Uterus (tissue), 4 donors: ENCODE results near the gene NBEAL1. TPM values are rescaled to one million over a fixed set of nuclear protein-coding genes. Genes with fewer than 3 reads are reported as not detected.
A peak's percentile ranks its signal among the peaks of the same experiment; 100 is the strongest.
"Not testable (repeated sequence)": the region's sequence is repeated elsewhere in the genome, so short reads cannot be mapped to it uniquely, and the experiment has no call there.

Experiments used
- DNase-seq, 2 donors: peaks; one replicate each; pipeline ENCODE4 v3.0.0-alpha.2; 2019 to 2020
- H3K27ac ChIP-seq, 2 donors: fragments of 200-600 bp; sonication (generic); 1 replicate in 1 of 2; 2 replicates in 1 of 2; pipeline ENCODE4 v1.5.1; 2016 to 2018
- H3K27me3 ChIP-seq, 2 donors: fragments of 200-600 bp; sonication (generic); one replicate each; pipeline ENCODE4 v1.5.1; 2018 to 2019; ENCODE audit warnings: control low read depth in 1 of 2
- H3K36me3 ChIP-seq, 2 donors: fragments of 200-600 bp; sonication (generic); one replicate each; pipeline ENCODE4 v1.5.1; 2019; ENCODE audit warnings: control low read depth in 1 of 2
- H3K4me1 ChIP-seq, 2 donors: fragments of 200-600 bp; sonication (generic); one replicate each; pipeline ENCODE4 v1.5.1; 2018 to 2019; ENCODE audit warnings: control low read depth in 1 of 2
- H3K4me3 ChIP-seq, 2 donors: fragments of 200-600 bp; sonication (generic); 1 replicate in 1 of 2; 2 replicates in 1 of 2; pipeline ENCODE4 v1.5.1; 2018 to 2019; ENCODE audit warnings: mild to moderate bottlenecking in 1 of 2
- H3K9me3 ChIP-seq, 2 donors: fragments of 200-600 bp; sonication (generic); one replicate each; pipeline ENCODE4 v1.5.1; 2019; ENCODE audit warnings: control low read depth in 1 of 2
- CTCF ChIP-seq, 4 experiments: fragments of 200-600 bp in 2 of 4; fragments of 450-650 bp in 2 of 4; sonication (generic) in 2 of 4; IDR thresholded peaks; one replicate each; pipeline ENCODE4 v1.5.1; 2016 to 2019; ENCODE audit warnings: antibody characterized with exemption in 4 of 4, mild to moderate bottlenecking in 2 of 4, moderate library complexity in 1 of 4
- POLR2A ChIP-seq, 2 donors: fragments of 450-650 bp; IDR thresholded peaks; one replicate each; pipeline ENCODE4 v1.6.1; 2016; ENCODE audit warnings: antibody characterized with exemption in 2 of 2, mild to moderate bottlenecking in 1 of 2, moderate library complexity in 1 of 2
- intact Hi-C: fragments of 100-400 bp; cut with DNase I; formaldehyde crosslinking; loops from one replicate; pipeline ENCODE4 v1.15.1; 2023; ENCODE audit warnings: low total_unique reads
- total RNA-seq, 4 donors: library from RNA; depleted of rRNA in 3 of 4; stranded (reverse); fragments of >200 nt in 3 of 4; gene quantifications; one replicate each; pipeline versions ENCODE4 v1.1.0 to v1.2.4, GENCODE V29; 2014 to 2023
- donor health status: DM: yes; HTN: yes; CAD: no.

The NBEAL1 gene
- total RNA-seq, 4 donors from 2014 or later: 23.1 to 106 (median 41.8) TPM

DNA sequence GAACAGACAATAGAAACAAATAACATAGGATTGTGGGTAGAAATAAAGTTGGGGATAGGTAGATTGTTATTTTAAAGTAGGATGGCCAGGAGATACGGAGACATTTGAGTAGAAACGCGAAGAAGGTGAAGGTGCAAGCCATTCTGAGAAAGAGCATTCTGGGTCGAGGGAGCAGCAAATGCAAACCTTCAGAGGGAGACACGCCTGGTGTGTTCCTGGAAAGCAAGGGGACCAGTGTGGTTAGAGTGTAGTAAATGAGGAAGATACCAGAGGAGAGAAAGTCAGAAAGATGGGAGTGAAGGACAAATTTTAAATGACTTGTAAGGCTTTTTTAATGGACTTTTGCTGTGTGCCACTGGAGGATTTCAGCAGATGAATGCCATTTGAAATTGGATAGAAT lies 225.8 kb downstream of the NBEAL1 start:
- H3K4me3 ChIP-seq: no peak overlapping the region
- no peaks in the 10 kb centered on the region for H3K27me3 ChIP-seq
- TF ChIP-seq POLR2A (IDR thresholded peaks at IDR 0.05): no peak
- TF ChIP-seq CTCF (IDR thresholded peaks at IDR 0.05): no peak
- H3K27ac ChIP-seq: peak overlapping the region in 1 of 2 donors; percentile 96
- no peak for DNase-seq
- H3K36me3 ChIP-seq: no peaks in the 10 kb centered on the region
- H3K9me3 ChIP-seq: no peaks in the 10 kb centered on the region
- intact Hi-C loops: no loop called here
- peaks cover 0 to 5% of the 10 kb centered on the region in 2 donors for H3K4me1 ChIP-seq

DNA sequence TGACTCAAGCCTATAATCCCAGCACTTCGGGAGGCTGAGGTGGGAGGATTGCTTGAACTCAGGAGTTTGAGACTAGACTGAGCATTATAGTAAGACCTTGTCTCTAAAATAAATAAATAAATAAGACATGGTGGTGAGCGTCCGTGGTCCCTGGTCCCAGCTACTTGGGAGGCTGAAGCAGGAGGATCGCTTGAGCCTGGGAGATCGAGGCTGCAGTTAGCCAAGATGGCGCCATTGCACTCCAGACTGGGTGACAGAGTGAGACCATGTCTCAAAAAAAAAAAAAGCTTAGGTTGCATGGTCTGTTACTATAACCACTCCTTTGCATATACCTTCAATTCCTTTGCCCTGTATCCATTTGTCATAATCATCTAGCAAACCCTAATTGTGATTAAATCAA lies 227.8 kb downstream of the NBEAL1 start:
- Histone ChIP-seq H3K27ac (no peak overlapping the region), H3K4me3 (no peak overlapping the region), H3K36me3 (no peaks in the 10 kb centered on the region), H3K27me3 (no peaks in the 10 kb centered on the region), H3K4me1 (peaks cover 0 to 5% of the 10 kb centered on the region in 2 donors), H3K9me3 (no peaks in the 10 kb centered on the region)
- no peak for TF ChIP-seq POLR2A (IDR thresholded peaks at IDR 0.05)
- TF ChIP-seq CTCF (IDR thresholded peaks at IDR 0.05): no peak
- DNase-seq: no peak
- intact Hi-C loops: no loop called here

GRCh38 chr2:203246646-203247045 lies 232.0 kb downstream of the NBEAL1 start:
- Histone ChIP-seq H3K4me1 (no peaks in the 10 kb centered on the region), H3K27ac (no peak overlapping the region), H3K4me3 (no peak overlapping the region), H3K27me3 (no peaks in the 10 kb centered on the region), H3K36me3 (no peaks in the 10 kb centered on the region), H3K9me3 (no peaks in the 10 kb centered on the region)
- no peak for DNase-seq
- no peak for TF ChIP-seq POLR2A (IDR thresholded peaks at IDR 0.05)
- no peak for TF ChIP-seq CTCF (IDR thresholded peaks at IDR 0.05)
- intact Hi-C loops: no loop called here

DNA sequence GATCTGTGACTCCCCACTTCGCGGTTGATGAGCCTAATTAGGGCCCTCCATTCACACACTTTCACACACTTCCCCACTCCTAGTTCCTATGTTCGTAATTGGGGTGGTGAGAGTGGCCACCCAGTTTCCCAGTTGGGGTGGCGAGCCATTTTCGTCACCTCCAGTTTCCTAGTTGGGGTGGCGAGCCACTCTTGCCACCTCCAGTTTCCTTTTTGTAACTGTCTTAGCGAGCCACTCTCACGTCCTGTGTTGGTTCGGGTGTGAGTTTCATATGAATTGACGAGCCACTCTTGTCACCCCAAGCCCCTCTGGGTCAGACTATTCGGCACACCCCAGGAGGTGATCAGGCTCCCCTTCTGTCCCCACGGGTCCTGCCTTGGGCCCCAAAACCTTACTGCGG lies 238.1 kb downstream of the NBEAL1 start:
- Histone ChIP-seq H3K27ac (no peak overlapping the region), H3K9me3 (no peaks in the 10 kb centered on the region), H3K36me3 (no peaks in the 10 kb centered on the region), H3K27me3 (no peaks in the 10 kb centered on the region), H3K4me3 (no peak overlapping the region), H3K4me1 (no peaks in the 10 kb centered on the region)
- intact Hi-C loops: no loop called here
- no peak for DNase-seq
- TF ChIP-seq CTCF (IDR thresholded peaks at IDR 0.05): no peak
- TF ChIP-seq POLR2A (IDR thresholded peaks at IDR 0.05): no peak

DNA sequence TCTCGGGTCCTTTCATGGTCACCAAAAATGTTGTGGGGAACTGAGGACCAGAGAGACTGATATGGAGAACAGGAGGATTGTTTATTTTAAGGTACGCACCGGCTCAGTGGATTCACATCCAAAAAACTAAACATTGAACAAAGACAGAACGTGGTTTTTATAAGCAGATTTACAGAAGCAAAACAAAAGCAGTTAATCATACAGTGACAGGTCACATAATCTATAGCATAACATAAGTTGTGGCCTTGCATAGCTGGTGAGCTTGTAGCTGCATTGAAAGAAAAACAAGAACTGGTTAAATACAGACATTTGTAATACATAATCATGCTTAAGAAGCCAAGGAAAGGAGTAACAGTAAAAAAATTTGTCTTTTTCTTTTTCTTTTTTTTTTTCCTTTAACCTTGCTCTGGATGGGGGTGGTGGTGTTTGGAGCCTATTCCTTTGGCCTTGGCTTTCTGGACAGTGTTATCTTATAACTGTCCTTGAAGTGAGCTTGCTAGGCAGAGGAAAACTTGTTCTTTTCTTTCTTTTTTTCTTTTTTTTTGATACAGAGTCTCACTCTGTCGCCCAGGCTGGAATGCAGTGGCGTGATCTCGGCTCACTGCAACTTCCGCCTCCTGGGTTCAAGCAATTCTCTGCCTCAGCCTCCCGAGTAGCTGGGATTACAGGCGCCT lies 238.9 kb downstream of the NBEAL1 start:
- H3K27ac ChIP-seq, intact Hi-C loops, H3K27me3 ChIP-seq, H3K9me3 ChIP-seq, H3K4me1 ChIP-seq, DNase-seq, H3K4me3 ChIP-seq, H3K36me3 ChIP-seq: not testable (repeated sequence)
